GM19025 (cell line): ENCODE results near the gene ADAMTS13.
A peak's percentile ranks its signal among the peaks of the same experiment; 100 is the strongest.
"Not testable (repeated sequence)": the region's sequence is repeated elsewhere in the genome, so short reads cannot be mapped to it uniquely, and the experiment has no call there.

Experiments
- ATAC-seq: cut with Tn5 transposase; IDR thresholded peaks from one replicate; pipeline ENCODE4 v1.9.1; 2021; ENCODE audit warnings: mild to moderate bottlenecking, low read depth, moderate library complexity; ENCODE audit not compliant: unreplicated experiment

The ADAMTS13 gene

DNA sequence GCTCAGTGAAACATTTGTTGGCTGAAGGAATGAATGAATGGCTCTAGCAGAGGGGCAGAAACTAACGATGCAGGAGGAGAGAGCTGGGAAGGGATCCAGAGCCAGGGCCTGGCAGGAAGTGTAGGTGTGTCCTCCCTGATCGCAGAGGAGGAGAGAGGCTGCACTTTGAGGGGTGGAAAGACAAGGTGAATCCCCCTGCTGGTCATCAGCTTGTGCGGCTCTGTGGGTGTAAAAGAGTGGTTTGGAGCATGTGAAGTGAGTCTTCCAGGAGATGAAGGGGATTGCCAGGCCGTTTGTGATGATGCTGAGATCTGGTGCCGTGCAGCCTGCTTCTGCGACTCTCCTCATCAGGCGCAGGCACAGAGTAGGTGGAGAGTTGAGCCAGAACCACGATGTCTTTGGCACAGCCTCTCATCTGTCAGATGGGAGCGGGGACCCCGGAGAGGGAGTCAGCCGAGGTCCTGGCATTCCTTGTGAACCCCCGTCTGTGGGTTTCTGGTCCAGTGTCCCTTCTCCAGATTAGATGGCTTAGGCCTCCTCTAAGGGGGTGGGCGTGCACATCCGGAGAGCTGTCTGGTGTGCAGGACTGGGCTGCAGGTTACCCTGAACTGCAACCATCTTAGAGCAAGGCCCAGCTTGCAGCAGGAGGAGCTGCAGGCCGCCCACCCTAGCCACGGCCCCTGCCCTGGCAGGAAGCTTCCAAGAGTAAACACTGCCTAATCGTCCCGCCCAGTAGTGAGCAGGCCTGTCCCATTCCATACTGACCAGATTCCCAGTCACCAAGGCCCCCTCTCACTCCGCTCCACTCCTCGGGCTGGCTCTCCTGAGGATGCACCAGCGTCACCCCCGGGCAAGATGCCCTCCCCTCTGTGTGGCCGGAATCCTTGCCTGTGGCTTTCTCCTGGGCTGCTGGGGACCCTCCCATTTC lies at the start of gene ADAMTS13:
Gene ADAMTS13, plus strand, starts transcription at position 753 of the 928 bp plus-strand sequence. Its CDS starts 77 bp downstream, at position 830.
- ATAC-seq, result peak; percentile 37

DNA sequence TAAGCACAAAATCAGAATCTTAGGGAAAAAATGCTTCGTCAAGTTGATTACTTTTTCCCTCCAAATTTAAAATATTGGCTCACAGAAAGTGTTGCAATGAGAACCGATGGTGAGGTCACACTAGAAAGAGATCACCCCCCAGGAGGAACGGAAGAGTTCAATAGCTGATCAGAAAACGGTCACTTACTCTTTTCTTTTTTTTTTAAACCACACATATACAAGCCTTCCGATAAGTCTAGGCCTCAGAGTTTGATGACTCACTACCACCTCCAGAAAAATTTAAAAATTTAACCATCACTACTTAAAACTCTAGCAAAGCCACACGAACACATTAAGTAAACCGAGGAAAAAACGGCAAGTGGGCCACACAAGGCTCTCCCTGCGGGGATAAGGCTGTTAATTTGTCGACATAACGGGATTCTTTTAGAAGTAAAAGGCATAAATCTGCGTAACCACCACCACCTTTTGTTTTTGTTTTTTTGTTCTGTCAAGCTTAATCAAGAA lies 47.5 kb upstream of the ADAMTS13 start:
- no peak for ATAC-seq

DNA sequence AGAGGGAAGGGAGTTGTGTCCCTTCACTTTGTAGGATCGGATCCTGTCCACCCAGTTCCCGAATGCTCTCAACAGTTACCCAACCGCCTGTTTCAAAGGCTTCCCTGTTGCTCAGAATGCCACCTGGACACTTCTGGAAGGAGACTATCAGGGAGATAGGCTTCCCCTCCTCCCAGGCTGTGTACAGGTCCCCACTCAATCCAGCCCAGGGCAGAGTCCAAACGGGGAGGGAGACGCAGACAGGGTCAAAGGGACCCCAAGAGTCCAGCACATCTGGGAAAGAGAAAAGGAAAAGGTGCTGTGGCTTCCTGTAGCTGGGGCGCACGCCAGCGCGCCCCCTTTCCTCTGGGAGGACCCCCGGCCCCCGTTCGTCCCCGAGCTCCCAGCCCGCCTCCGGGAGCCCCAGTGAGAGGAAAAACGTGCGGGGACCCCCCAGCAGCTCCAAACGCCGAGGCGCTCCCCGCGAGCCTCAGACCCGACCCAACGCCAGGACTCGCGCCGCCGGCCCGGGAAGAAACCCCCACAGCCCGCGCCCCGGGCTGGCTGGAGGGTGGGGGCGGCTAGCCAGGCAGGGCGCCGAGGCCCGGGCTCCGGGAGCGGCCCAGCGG lies 46.9 kb upstream of the ADAMTS13 start:
- peak; percentile 3 for ATAC-seq

GRCh38 chr9:133375724-133376654 lies 46.2 kb upstream of the ADAMTS13 start, which contains the start of the genes STKLD1 and SURF4:
STKLD1 (plus strand) TSS chr9:133376366; CDS start chr9:133376474, 108 bp downstream.
SURF4 (minus strand) TSS chr9:133376060; CDS start chr9:133375969, 91 bp downstream.
- peak; percentile 93 for ATAC-seq

DNA sequence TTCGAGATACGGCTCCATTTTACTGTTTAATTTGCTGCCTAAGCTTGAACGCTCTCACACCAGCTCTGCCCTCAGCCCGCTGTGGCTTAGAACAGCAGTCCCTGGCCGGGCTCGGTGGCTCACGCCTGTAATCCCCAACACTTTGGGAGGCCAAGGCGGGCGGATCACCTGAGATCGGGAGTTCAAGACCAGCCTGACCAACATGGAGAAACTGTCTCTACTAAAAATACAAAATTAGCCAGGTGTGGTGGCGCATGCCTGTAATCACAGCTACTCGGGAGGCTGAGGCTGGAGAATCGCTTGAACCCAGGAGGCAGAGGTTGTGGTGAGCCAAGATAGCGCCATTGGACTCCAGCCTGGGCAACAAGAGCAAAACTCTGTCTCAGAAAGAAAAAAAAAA lies 44.9 kb upstream of the ADAMTS13 start:
- not testable (repeated sequence) for ATAC-seq

DNA sequence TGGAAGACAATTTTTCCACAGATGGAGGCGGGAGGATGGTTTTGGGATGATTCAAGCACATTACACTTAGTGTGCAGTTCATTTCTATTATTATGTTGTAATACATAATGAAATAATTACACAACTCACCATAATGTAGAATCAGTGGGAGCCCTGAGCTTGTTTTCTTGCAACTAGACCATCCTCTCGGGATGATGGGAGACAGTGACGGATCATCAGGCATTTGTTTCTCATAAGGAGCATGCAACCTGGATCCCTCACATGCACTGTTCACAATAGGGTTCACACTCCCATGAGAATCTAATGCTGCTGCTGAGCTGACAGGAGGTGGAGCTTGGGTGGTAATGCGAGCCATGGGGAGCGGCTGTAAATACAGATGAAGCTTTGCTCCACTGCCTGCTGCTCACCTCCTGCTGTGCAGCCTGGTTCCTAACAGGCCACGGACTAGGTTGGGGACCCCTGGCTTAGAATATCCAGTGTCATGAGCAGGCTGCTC lies 44.4 kb upstream of the ADAMTS13 start:
- no peak for ATAC-seq

GRCh38 chr9:133378408-133378962 lies 43.7 kb upstream of the ADAMTS13 start:
- ATAC-seq, result no peak

DNA sequence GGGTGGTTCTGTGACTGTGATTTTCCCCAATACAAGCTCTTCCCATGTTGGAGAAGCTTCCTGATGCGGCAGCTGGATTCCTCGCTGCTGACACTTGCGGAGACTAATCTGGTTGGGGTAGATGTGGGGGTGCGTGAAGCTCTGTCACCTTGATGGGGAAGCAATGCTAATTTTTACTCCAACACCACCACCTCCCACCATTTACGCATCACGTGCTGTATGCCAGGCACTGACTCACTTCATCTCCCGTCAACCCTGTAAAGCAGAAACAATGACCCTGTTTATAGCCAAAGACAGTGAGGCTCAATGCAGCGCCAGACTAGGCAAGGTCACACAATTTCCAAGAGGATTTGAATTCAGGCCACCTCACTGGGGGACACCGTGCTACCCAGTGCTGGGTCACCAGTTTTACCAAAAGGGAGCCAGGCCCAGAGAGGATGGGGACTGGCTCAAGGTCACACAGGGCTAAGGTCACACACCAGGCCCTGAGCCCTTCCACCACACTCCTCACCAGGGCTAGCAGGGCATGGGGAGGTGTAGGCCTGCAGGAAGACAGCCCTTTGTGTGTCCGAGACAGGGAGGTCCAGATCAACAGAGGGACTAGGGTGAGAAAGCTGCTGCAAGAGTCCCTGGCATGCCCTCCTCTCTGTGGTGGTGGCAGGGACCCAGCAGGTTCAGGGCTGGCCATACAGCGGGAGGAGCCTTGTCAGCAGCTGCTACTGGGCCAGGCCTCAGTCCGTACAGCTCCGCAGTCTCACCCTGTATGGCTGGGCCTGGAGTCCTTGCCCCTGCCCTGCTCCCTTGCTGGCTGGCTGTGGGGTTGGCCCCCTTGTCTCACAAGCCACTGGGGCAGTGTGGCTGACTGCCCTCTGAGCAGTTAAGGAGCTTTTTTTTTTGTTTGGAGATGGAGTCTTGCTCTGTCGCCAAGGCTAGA lies 42.7 kb upstream of the ADAMTS13 start:
- no peak for ATAC-seq

GRCh38 chr9:133380734-133381133 lies 41.4 kb upstream of the ADAMTS13 start:
- ATAC-seq, result no peak

DNA sequence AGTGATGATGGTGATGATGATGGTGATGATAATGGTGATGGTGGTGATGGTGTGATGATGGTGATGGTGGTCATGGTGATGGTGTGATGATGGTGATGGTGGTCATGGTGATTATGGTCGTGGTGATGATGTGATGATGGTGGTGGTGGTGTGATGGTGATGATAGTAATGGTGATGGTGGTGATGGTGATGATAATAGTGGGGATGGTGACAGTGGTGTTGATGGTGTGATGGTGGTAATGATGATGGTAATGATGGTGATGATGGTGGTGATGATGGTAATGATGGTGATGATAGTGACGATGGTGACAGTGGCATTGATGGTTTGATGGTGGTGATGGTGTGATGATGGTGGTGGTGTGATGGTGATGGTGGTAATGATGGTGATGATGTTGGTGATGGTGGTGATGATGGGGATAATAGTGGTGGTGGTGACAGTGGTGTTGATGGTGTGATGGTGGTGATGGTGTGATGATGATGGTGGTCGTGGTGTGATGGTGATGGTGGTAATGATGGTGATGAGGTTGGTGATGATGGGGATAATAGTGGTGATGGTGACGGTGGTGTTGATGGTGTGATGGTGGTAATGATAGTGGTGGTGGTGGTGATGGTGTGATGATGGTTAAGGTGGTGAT lies 39.5 kb upstream of the ADAMTS13 start:
- ATAC-seq, result no peak

DNA sequence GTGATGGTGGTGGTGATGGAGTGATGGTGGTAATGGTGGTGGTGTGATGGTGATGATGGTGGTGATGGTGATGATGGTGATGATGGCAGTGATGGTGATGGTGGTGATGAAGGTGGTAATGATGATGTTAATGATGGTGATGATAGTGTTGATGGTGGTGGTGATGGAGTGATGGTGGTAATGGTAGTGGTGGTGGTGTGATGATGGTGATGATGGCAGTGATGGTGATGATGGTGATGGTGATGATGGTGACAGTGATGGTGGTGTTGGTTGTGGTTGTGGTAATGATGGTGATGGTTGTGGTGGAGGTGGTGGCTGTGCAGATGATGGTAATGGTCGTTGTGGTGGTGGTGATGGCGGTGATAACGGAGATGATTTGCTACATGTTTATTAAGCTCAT lies 38.7 kb upstream of the ADAMTS13 start:
- ATAC-seq, result no peak

GRCh38 chr9:133384736-133385321 lies 37.3 kb upstream of the ADAMTS13 start:
- ATAC-seq, result no peak

GRCh38 chr9:133385452-133385851 lies 36.7 kb upstream of the ADAMTS13 start:
- ATAC-seq, result no peak

- no peak for ATAC-seq
Observed at GRCh38 chr9:133386338-133386737, 35.8 kb upstream of the ADAMTS13 start.

- no peak for ATAC-seq
Observed at GRCh38 chr9:133387680-133388079, 34.5 kb upstream of the ADAMTS13 start.

DNA sequence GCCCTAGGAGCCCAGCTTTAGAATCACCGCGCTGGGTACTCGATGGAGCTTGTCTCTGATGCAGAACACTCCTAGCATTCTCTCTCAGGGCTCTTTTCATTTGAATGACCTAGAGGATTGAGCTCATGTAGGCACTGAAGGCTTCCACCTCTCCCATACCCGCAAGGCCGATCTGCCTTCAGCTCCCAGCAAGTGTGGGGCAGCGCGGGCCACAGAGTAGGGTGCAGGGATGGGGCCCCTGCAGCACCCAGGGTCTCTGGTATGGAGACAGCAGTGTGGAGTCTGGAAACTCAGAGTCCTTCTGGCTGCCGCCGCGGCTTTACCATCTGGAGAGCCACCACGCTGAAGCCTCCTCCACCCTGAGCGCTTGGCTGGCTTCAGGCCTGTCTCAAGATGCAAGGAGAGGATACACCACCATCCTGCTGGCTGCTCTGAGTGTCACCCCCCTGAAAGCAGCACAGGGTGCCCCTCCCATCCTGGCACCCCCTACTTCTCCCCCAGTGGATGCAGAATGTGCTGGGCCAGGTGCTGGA lies 33.1 kb upstream of the ADAMTS13 start:
- ATAC-seq, result no peak

DNA sequence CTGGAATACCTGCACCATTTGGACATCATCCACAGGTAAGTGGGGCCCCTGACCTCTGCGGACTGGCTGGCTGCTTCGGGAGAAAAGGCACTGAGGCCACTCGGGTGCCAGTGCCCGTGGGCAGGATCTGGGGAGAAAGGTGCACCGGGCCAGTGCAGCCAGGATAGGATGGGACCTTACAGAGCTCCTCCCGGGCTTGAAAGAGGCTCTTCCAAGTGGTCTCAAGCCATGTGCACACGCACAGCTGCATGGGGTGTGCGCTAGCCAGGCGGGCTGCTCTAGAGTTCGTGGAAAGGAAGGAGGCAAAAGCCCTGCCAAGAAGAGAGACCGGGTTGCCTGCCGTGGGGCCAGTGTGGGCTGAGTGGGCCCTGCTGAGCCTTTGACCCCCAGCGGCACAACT lies 32.6 kb upstream of the ADAMTS13 start:
- ATAC-seq, result no peak

- ATAC-seq, result no peak
Observed at GRCh38 chr9:133390713-133391112, 31.5 kb upstream of the ADAMTS13 start.
